Measurements from ENCODE around the gene PC.
"Not testable (repeated sequence)": the region's sequence is repeated elsewhere in the genome, so short reads cannot be mapped to it uniquely, and the experiment has no call there.

Gene PC, protein sequence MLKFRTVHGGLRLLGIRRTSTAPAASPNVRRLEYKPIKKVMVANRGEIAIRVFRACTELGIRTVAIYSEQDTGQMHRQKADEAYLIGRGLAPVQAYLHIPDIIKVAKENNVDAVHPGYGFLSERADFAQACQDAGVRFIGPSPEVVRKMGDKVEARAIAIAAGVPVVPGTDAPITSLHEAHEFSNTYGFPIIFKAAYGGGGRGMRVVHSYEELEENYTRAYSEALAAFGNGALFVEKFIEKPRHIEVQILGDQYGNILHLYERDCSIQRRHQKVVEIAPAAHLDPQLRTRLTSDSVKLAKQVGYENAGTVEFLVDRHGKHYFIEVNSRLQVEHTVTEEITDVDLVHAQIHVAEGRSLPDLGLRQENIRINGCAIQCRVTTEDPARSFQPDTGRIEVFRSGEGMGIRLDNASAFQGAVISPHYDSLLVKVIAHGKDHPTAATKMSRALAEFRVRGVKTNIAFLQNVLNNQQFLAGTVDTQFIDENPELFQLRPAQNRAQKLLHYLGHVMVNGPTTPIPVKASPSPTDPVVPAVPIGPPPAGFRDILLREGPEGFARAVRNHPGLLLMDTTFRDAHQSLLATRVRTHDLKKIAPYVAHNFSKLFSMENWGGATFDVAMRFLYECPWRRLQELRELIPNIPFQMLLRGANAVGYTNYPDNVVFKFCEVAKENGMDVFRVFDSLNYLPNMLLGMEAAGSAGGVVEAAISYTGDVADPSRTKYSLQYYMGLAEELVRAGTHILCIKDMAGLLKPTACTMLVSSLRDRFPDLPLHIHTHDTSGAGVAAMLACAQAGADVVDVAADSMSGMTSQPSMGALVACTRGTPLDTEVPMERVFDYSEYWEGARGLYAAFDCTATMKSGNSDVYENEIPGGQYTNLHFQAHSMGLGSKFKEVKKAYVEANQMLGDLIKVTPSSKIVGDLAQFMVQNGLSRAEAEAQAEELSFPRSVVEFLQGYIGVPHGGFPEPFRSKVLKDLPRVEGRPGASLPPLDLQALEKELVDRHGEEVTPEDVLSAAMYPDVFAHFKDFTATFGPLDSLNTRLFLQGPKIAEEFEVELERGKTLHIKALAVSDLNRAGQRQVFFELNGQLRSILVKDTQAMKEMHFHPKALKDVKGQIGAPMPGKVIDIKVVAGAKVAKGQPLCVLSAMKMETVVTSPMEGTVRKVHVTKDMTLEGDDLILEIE

DNA sequence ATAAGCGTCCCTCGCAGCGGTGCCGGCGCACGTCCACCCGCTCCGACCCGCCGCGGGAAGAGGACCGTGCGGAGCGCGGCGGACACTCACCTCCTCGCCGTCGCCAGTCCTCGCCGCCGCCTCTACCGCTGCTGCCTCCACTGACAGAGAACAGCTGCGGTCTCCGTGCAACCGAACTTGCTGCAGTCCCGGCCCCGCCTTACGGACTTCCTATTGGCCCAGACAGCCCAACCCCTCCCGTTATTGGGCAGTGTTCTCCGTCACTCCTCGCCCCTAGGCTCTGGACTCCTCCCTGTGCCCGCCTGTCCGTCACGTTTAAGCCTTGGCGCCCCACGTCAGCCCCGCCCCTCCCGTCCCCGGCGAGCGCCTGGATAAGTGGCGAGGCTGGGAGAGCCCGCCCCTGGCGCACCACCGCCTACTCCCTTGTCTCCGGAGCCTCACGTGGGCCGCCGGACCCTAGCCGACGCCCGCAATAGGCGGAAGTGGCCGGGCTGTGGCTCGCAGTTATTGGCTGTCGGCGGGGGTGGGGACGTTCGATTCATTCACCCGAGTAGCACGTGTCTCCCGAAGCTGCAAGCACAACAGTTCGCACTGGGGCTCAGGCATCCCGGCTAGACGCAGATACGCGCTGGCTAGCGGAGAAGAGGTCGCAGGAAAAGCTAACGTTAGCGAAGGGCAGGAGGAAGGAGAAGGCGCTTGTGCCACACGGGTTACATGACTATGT, at the start of gene PC:
TSS of gene PC (minus strand) at position 152 of the 724 bp plus-strand sequence. CDS start 86,224 bp downstream, outside the sequence.
- peak; percentile 98 for DNase-seq

DNA sequence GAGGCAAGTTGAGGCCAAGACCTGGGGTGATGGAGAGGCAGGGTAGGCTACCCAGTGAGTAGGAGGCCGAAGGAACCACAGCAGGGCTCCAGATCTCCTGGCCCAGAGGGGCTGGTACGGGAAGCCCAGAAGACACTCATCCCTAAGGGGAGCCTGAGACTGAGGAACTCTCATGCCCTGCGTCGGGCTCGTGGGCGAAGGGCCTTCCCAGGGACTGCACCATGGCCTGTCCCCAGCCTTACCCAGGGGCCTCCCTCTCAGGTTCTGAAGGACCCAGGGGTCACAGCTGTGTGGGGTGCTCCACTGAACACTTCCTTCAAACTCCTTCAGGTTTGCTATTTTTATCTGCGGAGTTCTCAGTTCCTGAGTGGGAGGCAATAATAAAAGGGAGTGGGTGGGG, 48.9 kb upstream of the PC start:
- no peak for DNase-seq

DNA sequence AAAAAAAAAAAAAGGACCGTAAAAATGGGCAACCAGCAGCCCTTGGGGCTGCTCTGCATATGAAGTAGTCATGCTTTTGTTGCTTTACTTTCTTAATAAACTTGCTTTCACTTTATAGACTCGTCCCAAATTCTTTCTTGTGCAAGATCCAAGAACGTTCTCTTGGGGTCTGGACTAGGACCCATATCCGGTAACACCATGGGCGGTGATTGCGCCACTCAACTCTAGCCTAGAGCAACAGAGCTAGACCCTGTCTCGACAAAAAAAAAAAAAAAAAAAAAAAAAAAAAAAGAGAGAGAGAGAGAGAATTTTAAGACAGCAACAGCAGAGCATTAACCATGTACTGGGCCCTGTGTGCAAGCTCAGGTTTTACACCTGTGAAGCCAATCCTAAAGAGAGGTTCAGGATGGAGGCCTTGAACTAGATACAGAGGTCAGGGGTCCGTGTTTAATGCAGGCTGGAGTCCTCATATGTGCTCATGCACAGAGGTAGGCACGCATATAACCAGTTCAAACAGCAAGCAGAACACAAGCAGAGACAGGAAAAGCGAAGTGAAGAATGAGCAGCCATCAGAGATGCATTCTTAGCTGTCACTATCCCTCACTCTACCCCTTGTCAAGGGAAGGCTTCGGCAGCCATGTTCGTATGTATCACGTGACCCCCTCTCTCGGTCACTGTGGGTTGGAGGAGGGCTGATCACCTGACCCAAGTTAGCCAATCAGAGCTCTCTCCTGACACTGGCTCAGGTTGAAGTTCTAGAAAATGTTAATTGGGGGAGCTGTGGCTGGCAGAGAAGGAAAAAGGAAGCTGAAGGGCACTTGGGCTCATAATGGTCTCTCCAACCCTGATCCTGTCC, 48.1 kb upstream of the PC start:
- no peak for DNase-seq

DNA sequence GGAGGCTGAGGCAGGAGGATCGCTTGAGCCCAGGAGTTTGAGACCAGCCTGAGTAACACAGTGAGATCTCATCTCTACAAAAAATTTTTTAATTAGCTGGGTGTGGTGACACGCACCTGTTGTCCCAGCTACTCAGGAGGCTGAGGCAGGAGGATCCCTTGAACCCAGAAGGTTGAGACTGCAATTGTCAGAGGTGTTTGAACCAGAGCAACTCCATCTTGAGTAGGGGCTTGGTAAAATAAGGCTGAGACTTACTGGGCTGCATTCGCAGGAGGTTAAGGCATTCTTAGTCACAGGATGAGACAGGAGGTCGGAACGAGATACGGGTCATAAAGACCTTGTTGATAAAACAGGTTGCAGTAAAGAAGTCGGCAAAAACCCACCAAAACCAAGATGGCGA, 47.0 kb upstream of the PC start:
- not testable (repeated sequence) for DNase-seq

DNA sequence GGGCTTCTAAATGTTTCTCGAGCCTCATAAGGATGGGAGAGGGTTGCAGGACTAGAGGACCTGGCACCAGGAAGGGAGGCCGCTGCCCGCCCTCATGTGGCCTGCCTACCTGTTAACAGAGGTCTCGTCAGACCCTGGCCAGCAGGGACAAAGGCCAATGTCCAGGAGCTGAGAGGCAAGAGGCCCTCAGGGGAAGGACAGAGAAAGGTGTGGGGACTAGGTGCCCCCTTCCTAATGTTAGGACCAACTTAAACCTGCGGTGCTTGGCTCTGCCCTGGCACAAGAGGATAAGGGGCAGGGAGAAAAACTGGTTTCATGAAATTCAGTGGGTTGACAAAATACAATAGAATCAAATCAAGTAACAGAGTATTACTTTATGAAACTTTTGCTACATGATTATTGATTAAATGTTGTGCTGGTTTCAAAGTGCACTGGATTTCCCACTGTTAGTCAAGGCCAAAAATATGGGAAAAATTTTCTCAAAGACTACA, 44.8 kb upstream of the PC start:
- DNase-seq = no peak

DNA sequence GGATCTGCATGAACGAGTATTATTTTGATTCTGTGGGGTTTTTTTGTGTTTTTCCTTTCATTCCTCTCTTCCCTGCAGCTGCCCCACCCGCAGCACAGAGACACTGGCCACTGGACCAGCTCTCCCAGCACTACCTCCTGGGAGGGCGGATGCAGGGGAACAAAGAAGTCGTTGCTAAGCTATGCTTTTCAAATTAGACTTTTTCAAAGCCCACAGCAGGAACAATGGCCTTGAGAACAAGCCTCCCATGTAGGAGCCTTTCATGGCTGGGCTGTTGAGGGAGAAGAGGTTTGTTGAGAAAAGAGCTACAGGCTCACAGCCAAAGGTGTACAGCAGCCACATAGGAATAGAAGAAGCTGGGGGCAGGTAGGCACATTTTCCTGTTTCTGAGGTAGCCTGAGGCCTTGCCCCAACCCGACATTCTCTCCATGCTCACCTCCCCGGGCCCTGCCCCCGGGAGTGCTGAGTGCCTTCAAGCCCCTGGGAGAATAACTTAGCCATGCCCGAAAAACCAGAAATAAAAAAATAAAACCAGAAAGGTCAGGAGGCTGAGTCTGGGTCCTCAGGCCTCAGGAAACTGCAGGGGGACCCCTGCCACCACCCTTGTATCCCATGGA, 44.2 kb upstream of the PC start:
- no peak for DNase-seq

DNA sequence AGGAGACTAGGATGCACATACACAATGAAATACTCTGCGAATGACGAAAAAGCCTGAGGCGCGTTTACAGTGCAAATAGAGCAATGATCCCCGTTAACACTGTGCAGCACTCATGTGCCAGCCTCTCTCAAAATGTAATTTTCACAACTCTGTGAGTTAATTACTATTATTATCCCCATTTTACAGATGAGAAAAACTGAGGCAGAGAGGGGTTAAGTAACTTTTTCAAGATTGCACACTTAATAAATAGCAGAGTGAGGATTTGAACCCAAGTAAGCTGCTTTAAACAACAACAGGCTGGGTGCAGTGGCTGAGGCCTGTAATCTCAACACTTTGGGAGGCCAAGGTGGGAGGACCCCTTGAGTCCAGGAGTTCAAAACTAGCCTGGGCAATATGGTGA, 43.1 kb upstream of the PC start:
- no peak for DNase-seq

DNA sequence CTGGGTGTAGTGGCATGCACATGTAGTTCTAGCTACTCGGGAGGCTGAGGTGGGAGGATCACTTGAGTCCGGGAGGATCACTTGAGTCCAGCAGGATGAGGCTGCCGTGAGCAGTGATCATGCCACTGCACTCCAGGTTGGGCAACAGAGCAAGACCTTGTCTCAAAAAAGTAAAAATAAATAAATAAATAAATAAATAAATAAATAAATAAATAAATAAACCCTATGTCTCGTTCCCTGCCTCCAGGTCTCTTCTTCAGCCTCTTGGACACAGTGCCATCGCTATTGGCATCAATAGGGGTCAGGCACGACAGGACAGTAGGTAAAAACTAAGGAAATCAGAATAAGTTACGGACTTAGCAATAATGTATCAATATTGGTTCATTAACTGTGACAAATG, 41.4 kb upstream of the PC start:
- DNase-seq = no peak

DNA sequence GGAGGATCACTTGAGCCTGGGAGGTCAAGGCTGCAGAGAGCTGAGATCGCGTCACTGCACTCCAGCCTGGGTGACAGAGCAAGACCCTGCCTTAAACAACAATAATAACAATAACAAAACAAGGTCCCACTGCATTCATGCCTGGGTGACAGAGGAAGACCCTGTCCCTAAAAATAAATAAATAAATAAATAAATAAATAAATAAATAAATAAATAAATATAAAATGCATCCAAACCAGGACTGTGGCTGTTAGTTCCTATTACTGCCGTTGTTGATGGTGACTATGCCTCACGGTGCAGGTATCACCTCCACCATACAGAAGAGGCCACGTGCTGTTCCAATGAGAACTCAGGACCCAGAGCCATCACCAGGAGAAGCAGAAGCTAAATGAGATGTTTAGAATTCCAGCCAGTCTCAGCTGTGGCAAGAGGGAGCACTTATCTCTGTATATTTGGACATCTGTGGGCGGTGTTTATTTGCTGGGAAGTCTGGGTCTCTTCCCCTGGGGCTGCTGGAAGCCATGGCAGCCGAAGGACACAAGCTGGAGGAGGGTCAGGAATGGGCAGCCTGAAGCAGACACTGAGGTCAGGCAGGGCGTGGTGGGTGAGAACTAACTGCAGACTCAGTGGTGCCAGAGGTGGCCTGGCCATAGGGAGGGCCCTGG, 38.6 kb upstream of the PC start:
- no peak for DNase-seq

DNA sequence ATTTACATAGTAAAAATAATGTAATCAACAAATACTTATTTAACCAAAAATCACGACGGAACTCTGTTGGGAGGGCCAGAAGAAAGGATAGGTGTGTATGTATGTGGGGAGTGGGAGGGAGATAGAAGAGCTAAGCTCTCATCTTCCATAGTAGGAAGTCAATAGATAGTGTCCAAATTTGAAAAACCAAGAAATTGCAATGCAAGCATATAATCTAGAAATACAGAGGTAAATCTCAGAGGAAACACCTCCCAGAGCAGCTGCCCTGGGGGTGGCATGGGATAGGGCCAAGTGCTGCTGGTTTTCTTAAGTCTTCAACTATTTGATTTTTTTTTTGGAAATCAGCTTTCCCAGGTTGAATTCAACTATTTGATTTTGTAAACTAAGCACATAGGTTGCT, 33.9 kb upstream of the PC start:
- DNase-seq = no peak

DNA sequence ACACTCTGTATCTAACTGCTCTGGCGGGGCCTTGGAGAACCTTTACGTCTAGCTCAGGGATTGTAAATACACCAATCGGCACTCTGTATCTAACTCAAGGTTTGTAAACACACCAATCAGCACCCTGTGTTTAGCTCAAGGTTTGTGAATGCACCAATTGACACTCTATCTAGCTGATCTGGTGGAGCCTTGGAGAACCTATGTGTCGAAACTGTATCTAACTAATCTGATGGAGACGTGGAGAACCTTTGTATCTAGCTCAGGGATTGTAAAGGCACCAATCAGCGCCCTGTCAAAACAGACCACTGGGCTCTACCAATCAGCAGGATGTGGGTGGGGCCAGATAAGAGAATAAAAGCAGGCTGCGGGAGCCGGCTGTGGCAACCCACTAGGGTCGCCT, 31.2 kb upstream of the PC start:
- not testable (repeated sequence) for DNase-seq

DNA sequence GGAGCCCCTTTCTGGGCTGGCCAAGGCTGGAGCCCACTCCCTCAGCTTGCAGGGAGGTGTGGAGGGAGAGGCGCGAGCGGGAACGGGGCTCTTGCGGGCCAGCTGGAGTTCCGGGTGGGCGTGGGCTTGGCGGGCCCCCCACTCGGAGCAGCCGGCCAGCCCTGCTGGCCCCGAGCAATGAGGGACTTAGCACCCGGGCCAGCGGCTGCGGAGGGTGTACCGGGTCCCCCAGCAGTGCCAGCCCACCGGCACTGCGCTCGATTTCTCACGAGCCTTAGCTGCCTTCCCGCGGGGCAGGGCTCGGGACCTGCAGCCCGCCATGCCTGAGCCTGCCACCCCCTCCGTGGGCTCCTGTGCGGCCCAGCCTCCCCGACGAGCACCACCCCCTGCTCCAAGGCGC, 30.6 kb upstream of the PC start:
- not testable (repeated sequence) for DNase-seq

DNA sequence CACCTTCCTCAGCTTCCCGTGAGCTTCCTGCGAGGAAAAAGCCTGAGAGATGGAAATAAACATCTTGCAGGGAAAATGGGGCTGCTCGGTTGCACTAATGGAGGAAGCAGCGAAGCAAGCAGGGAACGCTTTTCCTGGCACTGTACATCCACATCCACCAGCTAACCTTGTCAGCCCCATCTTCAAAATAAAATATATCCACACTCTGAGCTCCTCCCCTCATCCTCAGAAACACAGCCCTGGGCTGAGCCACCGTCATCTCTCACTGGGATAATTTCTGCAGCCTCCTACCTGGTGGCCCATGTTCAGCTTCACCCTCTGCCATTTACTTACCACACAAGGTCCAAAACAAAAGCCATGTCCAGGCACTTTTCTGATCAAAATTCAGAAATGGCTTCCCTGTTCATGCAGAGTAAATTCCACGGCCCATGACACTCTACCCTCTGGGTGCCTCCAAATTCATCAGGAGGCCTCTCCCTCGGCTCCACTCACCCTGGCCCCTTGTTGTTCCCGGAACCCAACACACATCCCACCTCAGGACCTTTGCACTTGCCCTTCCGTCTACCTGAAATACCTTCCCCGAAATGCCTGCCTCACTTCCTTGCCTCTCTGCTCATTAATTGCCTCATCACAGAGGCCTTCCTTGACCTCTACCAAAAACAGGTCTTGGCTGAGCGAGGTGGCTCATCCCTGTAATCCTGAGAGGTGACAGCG, 29.9 kb upstream of the PC start:
- DNase-seq = no peak

DNA sequence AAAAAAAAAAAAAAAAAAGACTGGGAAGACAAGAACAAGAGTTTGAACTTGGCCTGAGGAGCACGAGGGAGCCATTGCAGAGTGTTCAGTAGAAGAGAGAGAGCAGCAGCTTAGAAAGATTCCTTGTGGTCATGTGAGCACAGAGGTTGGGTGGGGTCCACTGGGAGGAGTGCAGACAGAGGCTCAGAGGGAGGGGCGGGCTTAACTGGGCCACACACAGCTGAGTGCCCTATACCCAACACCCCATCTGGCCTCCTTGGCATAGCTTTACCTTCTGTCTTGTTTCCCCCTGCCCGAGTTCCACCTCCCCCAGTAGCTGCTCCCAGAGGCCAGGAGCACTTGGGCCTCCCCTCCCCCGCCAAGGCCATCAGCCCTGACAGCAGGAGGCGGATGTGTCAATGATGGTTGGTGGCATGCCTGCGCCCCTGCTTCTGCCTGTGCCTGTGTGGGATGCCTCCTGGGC, 29.0 kb upstream of the PC start:
- no peak for DNase-seq

DNA sequence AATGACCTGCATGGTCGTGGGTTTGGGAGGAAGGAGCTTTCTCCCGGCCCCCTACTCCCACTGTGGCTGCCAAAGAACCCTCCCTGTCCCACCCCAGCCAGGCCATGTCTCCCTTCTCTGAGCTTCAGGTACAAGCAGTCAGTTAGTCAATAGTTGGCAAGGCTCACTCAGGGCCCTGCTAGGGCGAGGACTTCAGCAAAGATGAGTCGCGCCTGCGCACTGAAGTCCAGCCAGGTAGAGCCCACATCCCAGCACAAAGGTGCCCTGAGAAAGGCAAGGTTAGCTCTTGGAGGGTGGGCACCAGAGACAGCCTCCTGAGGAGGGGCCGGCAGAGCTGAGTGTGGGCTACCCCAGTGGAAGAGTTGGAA, 28.0 kb upstream of the PC start:
- DNase-seq = no peak

DNA sequence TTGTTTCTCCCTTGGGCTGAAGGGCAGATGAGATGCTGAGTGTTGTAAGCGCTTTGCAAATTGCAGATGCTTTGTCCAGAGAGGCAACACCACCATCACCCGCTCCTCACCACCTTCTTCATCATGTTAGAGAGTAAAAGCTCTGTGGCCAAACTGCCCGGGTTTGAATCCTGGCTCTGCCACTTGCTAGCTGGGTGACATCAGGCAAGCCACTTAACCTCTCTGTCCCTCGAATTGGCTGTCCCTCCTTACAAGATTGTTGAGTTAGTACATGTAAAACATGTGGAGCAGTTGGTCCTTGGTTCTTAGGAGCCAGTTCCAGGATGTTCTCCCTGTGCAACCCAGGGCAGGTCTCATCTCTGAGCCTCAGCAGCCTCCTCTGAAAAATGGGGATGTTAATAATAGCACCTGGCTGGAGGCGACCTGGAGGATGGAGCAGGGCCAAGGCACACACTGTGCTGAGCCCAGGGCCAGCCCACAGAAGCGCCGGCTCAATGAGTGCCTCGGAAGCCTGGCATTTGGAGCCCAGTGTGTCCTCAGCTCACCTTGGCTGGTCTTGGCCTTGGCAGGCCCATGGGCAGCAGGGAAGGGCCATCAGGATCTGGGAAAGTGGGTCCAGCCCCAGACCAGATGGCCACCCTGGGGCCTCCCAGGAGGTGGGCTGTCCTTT, 27.5 kb upstream of the PC start:
- no peak for DNase-seq

DNA sequence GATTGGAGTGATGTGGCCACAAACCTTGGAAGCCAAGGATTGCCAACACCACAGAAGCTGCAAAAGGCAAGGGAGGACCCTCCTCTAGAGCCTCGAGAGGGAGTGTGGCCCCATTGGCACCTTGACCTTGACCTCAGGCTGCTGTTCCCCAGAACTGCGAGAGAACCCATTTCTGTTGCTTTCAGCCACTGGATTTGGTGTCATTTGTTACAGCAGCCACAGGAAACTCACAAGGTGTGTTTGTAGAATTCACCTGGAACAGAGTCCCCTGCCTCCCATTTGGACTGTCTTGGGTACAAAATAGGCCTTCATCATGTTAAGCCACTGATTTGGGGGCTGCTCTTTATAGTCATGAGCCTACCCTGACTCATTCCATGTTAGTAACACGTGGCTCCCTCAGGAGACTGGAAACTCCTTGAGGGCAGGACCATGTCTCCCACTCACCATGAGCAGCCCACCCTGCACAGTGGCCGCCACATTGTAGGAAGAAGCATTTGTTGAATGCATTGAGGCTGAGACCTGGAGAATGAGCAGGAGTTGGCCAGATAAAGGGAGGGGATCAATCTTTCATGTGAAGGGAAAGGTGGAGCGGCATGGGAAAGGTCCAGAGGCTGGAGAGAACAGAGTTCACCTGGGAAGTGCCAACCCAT, 25.2 kb upstream of the PC start:
- DNase-seq = no peak

DNA sequence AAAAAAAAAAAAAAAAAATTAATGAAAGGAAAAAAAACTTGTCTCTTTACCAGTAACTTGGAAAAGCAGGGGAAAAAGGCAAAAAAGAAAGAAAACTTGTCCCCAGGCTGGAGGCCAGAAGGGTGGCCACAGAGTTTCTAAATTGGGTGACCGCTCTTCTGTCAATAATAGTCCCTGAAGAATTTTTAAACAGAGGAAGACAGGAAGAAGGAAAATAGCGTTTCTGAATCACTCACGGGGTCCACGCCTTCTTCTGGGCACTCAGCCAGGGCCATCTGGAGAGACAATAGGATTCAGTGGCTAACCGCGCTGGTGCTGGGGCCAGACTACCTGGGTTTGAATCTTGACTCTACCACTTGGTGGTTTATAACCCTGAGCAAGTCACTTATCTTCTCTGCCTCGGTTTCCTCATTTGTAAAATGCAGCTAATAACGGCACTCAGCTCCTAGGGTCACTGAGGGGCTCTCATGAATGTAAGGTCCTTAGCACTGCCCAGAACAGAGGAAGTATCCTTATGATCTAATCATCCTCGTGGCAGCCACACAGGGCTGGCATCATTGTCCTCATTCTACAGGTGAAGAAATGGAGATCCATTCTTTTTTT, 23.9 kb upstream of the PC start:
- peak; percentile 44 for DNase-seq
